CD4-positive, alpha-beta T cell treated with Interleukin-12 subunit alpha and Interleukin-12 subunit beta, for 1 hour (primary cell): ENCODE data around the gene ALDH1L2.
A peak's percentile ranks its signal among the peaks of the same experiment; 100 is the strongest.

Source experiments
- DNase-seq: peaks from one replicate; pipeline ENCODE4 v3.0.0-alpha.2; 2020

Gene ALDH1L2

GRCh38 chr12:105083031-105083430 lies 1.2 kb downstream of the ALDH1L2 start:
- no peak for DNase-seq

- DNase-seq: no peak
These were observed 5.3 kb downstream of the ALDH1L2 start for GRCh38 chr12:105078712-105079570.

- no peak for DNase-seq
These were observed 6.8 kb downstream of the ALDH1L2 start for GRCh38 chr12:105077435-105077834.

- DNase-seq: no peak
These were observed 7.3 kb downstream of the ALDH1L2 start for GRCh38 chr12:105076913-105077312.

- DNase-seq: no peak
These were observed 8.2 kb downstream of the ALDH1L2 start for GRCh38 chr12:105076098-105076497.

- no peak for DNase-seq
These were observed 11.3 kb downstream of the ALDH1L2 start for GRCh38 chr12:105072888-105073488.

GRCh38 chr12:105071981-105072380 lies 12.3 kb downstream of the ALDH1L2 start:
- no peak for DNase-seq

GRCh38 chr12:105069936-105070702 lies 14.1 kb downstream of the ALDH1L2 start:
- DNase-seq: no peak

- no peak for DNase-seq
These were observed 16.7 kb downstream of the ALDH1L2 start for GRCh38 chr12:105067511-105068031.

GRCh38 chr12:105064564-105065178 lies 19.6 kb downstream of the ALDH1L2 start:
- no peak for DNase-seq

- no peak for DNase-seq
These were observed 23.4 kb downstream of the ALDH1L2 start for GRCh38 chr12:105060715-105061378.

GRCh38 chr12:105057174-105057573 lies 27.1 kb downstream of the ALDH1L2 start:
- no peak for DNase-seq

- DNase-seq: peak; percentile 79
These were observed 31.1 kb downstream of the ALDH1L2 start for GRCh38 chr12:105053116-105053572.

GRCh38 chr12:105051981-105052380 lies 32.3 kb downstream of the ALDH1L2 start:
- DNase-seq: no peak

- no peak for DNase-seq
These were observed 35.9 kb downstream of the ALDH1L2 start for GRCh38 chr12:105048315-105048714.

GRCh38 chr12:105047308-105047707 lies 37.0 kb downstream of the ALDH1L2 start:
- DNase-seq: no peak

- DNase-seq: no peak
These were observed 43.1 kb downstream of the ALDH1L2 start for GRCh38 chr12:105041186-105041585.

- DNase-seq: no peak
These were observed 43.8 kb downstream of the ALDH1L2 start for GRCh38 chr12:105040476-105040875.

- DNase-seq: no peak
These were observed 47.2 kb downstream of the ALDH1L2 start for GRCh38 chr12:105036937-105037649.

- DNase-seq: no peak
These were observed 50.4 kb downstream of the ALDH1L2 start for GRCh38 chr12:105033851-105034250.

GRCh38 chr12:105032703-105033357 lies 51.4 kb downstream of the ALDH1L2 start:
- DNase-seq: no peak
